GM12874 (cell line): ENCODE results near the gene FBLN2.

Source experiments
- CTCF ChIP-seq: IDR thresholded peaks from 2 replicates; pipeline ENCODE4 v1.5.1; 2011; ENCODE audit warnings: low read depth, mild to moderate bottlenecking, control low read depth, low read length, moderate library complexity; ENCODE audit not compliant: insufficient read depth

FBLN2 gene

GRCh38 chr3:13584427-13584891 lies 35.5 kb downstream of the FBLN2 start:
- TF ChIP-seq CTCF, result no peak

- TF ChIP-seq CTCF, result no peak
Observed at GRCh38 chr3:13584901-13585300, 36.0 kb downstream of the FBLN2 start.

- no peak for TF ChIP-seq CTCF
Observed at GRCh38 chr3:13587442-13587841, 38.5 kb downstream of the FBLN2 start.

- no peak for TF ChIP-seq CTCF
Observed at GRCh38 chr3:13588221-13588701, 39.3 kb downstream of the FBLN2 start.

GRCh38 chr3:13588993-13589392 lies 40.1 kb downstream of the FBLN2 start:
- no peak for TF ChIP-seq CTCF

GRCh38 chr3:13590841-13591520 lies 42.1 kb downstream of the FBLN2 start:
- no peak for TF ChIP-seq CTCF

GRCh38 chr3:13593615-13594014 lies 44.7 kb downstream of the FBLN2 start:
- no peak for TF ChIP-seq CTCF
